ENCODE measurements around the gene SLC49A4. TPM values are rescaled to one million over a fixed set of nuclear protein-coding genes. Genes with fewer than 3 reads are reported as not detected.

The SLC49A4 gene
- total RNA-seq, 1 experiment from 2014 or later = 11.3 TPM

- H4K20me1 ChIP-seq (ENCODE audit: insufficient read depth) = no peaks in the 10 kb centered on the region
- ChIA-PET CTCF (no interaction called here), POLR2A (no interaction called here), RAD21 (ENCODE audit: low non-redundant PET in 1 of 2, low total read pairs in 2 of 2, uncharacterized antibody in 2 of 2, unreplicated experiment in 2 of 2) (no interaction called here)
- intact Hi-C loops (cut with micrococcal nuclease) = no loop called here
- H3K4me2 ChIP-seq (ENCODE audit: low read length) = no peak overlapping the region
- no TSS peak for BruUV-seq (replicated peaks)
- H3K4me1 ChIP-seq (ENCODE audit: control insufficient read depth in 1 of 2, insufficient read depth in 2 of 2, low read length in 2 of 2) = peaks cover 0 to 6% of the 10 kb centered on the region in 2 experiments; a peak in 1 of 4 replicates
- H3K9me3 ChIP-seq (ENCODE audit: control insufficient read depth in 1 of 2, insufficient read depth in 1 of 2, low read depth in 1 of 2, low read length in 2 of 2) = no peaks in the 10 kb centered on the region
- TF ChIP-seq CTCF (IDR thresholded peaks at IDR 0.05 in 2 of 3, conservative IDR thresholded peaks at IDR 0.05 in 1 of 3; ENCODE audit: borderline replicate concordance in 1 of 3, insufficient read depth in 1 of 3, low read depth in 2 of 3, low read length in 2 of 3) (no peak), MAX (IDR thresholded peaks at IDR 0.05) (no peak), ZBTB33 (IDR thresholded peaks at IDR 0.05; ENCODE audit: extremely low read depth, insufficient replicate concordance, low read length) (no peak), JUND (IDR thresholded peaks at IDR 0.05) (no peak), SIN3A (IDR thresholded peaks at IDR 0.05; ENCODE audit: low read depth) (no peak), ZNF274 (IDR thresholded peaks at IDR 0.05; ENCODE audit: low read depth, low read length) (no peak), EZH2 (IDR thresholded peaks at IDR 0.05) (no peak), SP1 (IDR thresholded peaks at IDR 0.05; ENCODE audit: low read depth) (no peak), ZFX (IDR thresholded peaks at IDR 0.05) (no peak), ATF3 (IDR thresholded peaks at IDR 0.05) (no peak), ELF1 (IDR thresholded peaks at IDR 0.05; ENCODE audit: borderline replicate concordance, low read depth) (no peak), SRF (IDR thresholded peaks at IDR 0.05; ENCODE audit: low read depth) (no peak), EGR1 (IDR thresholded peaks at IDR 0.05; ENCODE audit: low read depth) (no peak)
- H3K9me2 ChIP-seq (ENCODE audit: insufficient read depth) = no peaks in the 10 kb centered on the region
- ATAC-seq (no peak), DNase-seq (ENCODE audit: low read depth, low spot score) (no peak)
- H3K79me2 ChIP-seq (ENCODE audit: insufficient read depth, low read length) = no peaks in the 10 kb centered on the region
- no peaks in the 10 kb centered on the region for H3K27me3 ChIP-seq (ENCODE audit: insufficient read depth, low read length)
- no peak overlapping the region for H2AFZ ChIP-seq (ENCODE audit: low read depth, low read length, poor library complexity, severe bottlenecking)
- no peak overlapping the region for H3K27ac ChIP-seq (ENCODE audit: low read depth, low read length)
- no peaks in the 10 kb centered on the region for H3K36me3 ChIP-seq (ENCODE audit: control insufficient read depth in 1 of 2, insufficient read depth in 2 of 2, low read length in 2 of 2)
- no peak overlapping the region for H3K9ac ChIP-seq (ENCODE audit: low read length)
- no peak overlapping the region for H3K4me3 ChIP-seq (replicated peaks in 1 of 2; ENCODE audit: low read depth in 1 of 2, low read length in 2 of 2)
Observed at GRCh38 chr3:122782804-122783203, 12.1 kb upstream of the SLC49A4 start.
